Measurements from ENCODE around the gene CYP2D6.
A peak's percentile ranks its signal among the peaks of the same experiment; 100 is the strongest.

DNA sequence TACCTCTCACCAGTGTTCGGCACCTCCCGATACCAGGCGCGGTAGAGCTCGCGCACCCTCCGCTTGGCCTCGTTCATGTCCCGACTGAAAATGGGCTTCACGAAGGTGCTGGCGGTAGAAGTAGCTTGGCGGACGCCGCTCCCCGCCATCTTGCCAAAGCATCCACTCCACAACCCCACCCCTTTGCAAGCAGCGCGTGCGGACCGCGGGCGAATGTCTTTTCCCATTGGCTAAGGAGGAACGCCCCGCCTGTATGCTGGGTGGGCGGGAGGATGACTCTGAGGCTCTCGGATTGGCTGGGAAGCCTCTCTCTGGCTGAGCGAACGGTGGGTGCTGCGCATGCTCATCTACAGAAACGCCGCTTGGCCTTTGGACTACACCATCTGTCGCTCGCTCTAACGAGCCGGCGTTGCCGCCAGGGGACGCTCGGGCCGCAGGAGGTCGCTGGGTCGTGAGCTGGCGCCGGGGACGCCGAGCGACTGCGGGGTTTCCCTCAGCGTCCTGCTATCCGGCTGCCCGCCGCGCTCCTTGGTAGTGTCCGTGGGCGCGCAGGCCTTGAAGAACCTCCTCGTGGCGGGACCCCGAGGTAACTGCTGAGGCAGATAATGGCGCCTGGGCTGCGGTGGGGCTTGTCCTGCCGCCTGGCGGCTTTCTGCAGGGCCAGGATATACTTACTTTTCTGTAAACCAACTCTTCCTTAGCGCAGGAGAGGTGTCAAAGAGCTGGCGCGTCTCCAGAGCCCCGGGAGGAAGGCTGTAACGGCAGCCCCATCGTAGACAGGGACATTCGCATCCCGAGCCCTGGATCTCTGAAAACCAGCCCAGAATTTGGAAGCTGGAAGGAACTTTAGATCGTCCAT lies 39.8 kb downstream of the CYP2D6 start, which contains the start of gene NDUFA6:
- no peak for TF ChIP-seq EZH2 (IDR thresholded peaks at IDR 0.05; ENCODE audit: borderline replicate concordance, low read depth, low read length, severe bottlenecking)
- TF ChIP-seq, protein P1, sequence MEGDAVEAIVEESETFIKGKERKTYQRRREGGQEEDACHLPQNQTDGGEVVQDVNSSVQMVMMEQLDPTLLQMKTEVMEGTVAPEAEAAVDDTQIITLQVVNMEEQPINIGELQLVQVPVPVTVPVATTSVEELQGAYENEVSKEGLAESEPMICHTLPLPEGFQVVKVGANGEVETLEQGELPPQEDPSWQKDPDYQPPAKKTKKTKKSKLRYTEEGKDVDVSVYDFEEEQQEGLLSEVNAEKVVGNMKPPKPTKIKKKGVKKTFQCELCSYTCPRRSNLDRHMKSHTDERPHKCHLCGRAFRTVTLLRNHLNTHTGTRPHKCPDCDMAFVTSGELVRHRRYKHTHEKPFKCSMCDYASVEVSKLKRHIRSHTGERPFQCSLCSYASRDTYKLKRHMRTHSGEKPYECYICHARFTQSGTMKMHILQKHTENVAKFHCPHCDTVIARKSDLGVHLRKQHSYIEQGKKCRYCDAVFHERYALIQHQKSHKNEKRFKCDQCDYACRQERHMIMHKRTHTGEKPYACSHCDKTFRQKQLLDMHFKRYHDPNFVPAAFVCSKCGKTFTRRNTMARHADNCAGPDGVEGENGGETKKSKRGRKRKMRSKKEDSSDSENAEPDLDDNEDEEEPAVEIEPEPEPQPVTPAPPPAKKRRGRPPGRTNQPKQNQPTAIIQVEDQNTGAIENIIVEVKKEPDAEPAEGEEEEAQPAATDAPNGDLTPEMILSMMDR (IDR thresholded peaks at IDR 0.05; ENCODE audit: borderline replicate concordance, extremely low read depth, low read length, poor library complexity, severe bottlenecking) = peak; percentile 95
